ENCODE measurements around the gene LNX1. TPM values are rescaled to one million over a fixed set of nuclear protein-coding genes. Genes with fewer than 3 reads are reported as not detected.

The LNX1 gene
- polyA plus RNA-seq, 3 donors: 0.09 to 0.13 TPM; not detected in 1

DNA sequence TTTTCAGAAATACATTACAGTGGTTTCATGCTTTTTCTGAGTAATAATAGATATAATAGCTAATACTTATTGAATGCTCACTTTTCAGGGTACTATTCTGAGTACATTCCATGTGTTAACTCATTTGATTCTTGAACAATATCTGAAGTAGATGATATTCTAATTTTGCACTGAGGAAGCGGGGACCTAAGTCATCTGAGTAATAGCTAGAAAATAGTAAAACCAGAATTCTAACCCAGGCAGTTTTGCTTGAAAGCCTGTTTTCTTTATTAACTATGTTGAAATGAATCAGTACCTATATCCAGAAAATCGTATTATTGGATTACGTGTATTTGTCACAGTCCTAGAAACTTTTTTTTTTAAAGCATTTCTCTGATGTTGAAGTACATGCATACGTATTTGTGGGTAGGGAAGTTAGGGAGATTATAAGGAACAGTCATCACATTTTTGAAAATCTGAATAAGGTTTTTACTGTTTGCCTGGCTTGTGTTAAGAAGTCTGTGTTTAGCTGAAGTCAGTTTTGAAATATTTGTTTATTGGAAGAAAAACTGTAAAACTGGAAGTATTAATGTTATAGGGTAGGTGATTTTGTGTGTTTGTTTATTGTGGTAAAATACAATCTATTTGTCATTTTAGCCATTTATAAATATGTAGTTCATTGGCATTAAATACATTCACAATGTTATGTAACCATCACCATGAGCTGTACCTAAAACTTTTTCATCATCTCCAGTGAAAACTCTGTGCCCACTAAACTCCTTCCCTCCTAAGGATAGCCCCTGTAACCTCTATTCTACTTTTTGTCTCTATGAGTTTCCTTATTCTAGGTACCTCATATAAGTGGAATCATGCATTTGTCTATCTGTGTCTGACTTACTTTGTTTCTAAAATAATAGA is 158.5 kb downstream of the LNX1 start:
- H2AFZ ChIP-seq (ENCODE audit: insufficient read depth, low read depth, low read length, poor library complexity, severe bottlenecking): no peak overlapping the region
- no peaks in the 10 kb centered on the region for H3K4me1 Mint-ChIP-seq
- H3K4me3 ChIP-seq (replicated peaks in 1 of 3; ENCODE audit: low read depth in 2 of 3, low read length in 3 of 3): no peak overlapping the region
- TF ChIP-seq, protein P1, sequence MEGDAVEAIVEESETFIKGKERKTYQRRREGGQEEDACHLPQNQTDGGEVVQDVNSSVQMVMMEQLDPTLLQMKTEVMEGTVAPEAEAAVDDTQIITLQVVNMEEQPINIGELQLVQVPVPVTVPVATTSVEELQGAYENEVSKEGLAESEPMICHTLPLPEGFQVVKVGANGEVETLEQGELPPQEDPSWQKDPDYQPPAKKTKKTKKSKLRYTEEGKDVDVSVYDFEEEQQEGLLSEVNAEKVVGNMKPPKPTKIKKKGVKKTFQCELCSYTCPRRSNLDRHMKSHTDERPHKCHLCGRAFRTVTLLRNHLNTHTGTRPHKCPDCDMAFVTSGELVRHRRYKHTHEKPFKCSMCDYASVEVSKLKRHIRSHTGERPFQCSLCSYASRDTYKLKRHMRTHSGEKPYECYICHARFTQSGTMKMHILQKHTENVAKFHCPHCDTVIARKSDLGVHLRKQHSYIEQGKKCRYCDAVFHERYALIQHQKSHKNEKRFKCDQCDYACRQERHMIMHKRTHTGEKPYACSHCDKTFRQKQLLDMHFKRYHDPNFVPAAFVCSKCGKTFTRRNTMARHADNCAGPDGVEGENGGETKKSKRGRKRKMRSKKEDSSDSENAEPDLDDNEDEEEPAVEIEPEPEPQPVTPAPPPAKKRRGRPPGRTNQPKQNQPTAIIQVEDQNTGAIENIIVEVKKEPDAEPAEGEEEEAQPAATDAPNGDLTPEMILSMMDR (IDR thresholded peaks at IDR 0.05): no peak
- DNase-seq: no peak
- no peaks in the 10 kb centered on the region for H3K9me3 ChIP-seq (replicated peaks in 1 of 2; ENCODE audit: control insufficient read depth in 1 of 2, insufficient read depth in 1 of 2, low read length in 2 of 2)
- H3K27me3 Mint-ChIP-seq (ENCODE audit: low read depth in 3 of 3): peaks cover 0 to 2% (median 0%) of the 10 kb centered on the region in 3 donors
- no peak overlapping the region for H3K27ac ChIP-seq (ENCODE audit: low read depth in 1 of 2, low read length in 2 of 2)
- H3K27ac Mint-ChIP-seq: no peak overlapping the region
- no peak overlapping the region for H3K4me3 Mint-ChIP-seq
- H3K27me3 ChIP-seq (ENCODE audit: control insufficient read depth in 2 of 2, insufficient read depth in 2 of 2, low read length in 2 of 2): no peaks in the 10 kb centered on the region
- H3K4me1 ChIP-seq (ENCODE audit: control insufficient read depth in 1 of 2, insufficient read depth in 2 of 2, low read length in 2 of 2): no peaks in the 10 kb centered on the region
- intact Hi-C loops (cut with micrococcal nuclease): no loop called here
- no peaks in the 10 kb centered on the region for H4K20me1 ChIP-seq (ENCODE audit: insufficient read depth, low read length)
- H3K9ac ChIP-seq (ENCODE audit: insufficient read depth, low read length, poor library complexity, severe bottlenecking): no peak overlapping the region
- no peaks in the 10 kb centered on the region for H3K9me3 Mint-ChIP-seq
- H3K4me2 ChIP-seq (replicated peaks; ENCODE audit: extremely low read depth, low read length, poor library complexity, severe bottlenecking): no peak overlapping the region
- peaks cover 64 to 78% of the 10 kb centered on the region in 2 donors for H3K36me3 Mint-ChIP-seq
- no peaks in the 10 kb centered on the region for H3K79me2 ChIP-seq (ENCODE audit: insufficient read depth, low read length)
- peaks cover 40 to 99% of the 10 kb centered on the region in 2 donors for H3K36me3 ChIP-seq (replicated peaks in 1 of 2; ENCODE audit: control insufficient read depth in 1 of 2, insufficient read depth in 2 of 2, low read length in 2 of 2)
- 89% methylated on average over 1 of the region's 4 CpGs for WGBS (ENCODE audit: insufficient coverage)

DNA sequence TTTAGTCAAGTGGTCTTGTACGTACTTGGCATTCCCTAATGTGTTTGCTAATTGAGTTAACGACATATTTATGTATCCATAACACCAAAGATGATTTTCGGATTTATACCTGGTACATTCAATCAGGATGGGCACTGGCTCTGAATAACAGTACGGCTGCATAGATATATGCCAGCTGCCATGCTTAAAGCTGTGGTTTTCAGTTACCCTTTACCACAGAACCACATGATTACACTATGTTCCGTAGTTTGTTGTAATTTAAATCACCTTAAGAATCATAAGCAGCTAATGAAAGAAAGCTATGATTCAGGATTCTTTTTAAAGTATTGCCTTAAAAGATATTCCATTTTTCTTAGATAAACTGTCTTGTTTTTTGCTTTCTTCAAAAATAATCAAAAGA is 160.2 kb downstream of the LNX1 start:
- H3K4me3 ChIP-seq (replicated peaks in 1 of 3; ENCODE audit: low read depth in 2 of 3, low read length in 3 of 3): no peak overlapping the region
- intact Hi-C loops (cut with micrococcal nuclease): no loop called here
- no peak overlapping the region for H3K9ac ChIP-seq (ENCODE audit: insufficient read depth, low read length, poor library complexity, severe bottlenecking)
- WGBS (ENCODE audit: insufficient coverage): 54% methylated on average over 3 of the region's 5 CpGs
- H3K9me3 Mint-ChIP-seq: no peaks in the 10 kb centered on the region
- TF ChIP-seq, protein P1 (IDR thresholded peaks at IDR 0.05): no peak
- H3K36me3 ChIP-seq (replicated peaks in 1 of 2; ENCODE audit: control insufficient read depth in 1 of 2, insufficient read depth in 2 of 2, low read length in 2 of 2): peaks cover 52 to 100% of the 10 kb centered on the region in 2 donors
- H3K4me3 Mint-ChIP-seq: no peak overlapping the region
- peaks cover 0 to 2% (median 0%) of the 10 kb centered on the region in 3 donors for H3K27me3 Mint-ChIP-seq (ENCODE audit: low read depth in 3 of 3)
- no peaks in the 10 kb centered on the region for H3K9me3 ChIP-seq (replicated peaks in 1 of 2; ENCODE audit: control insufficient read depth in 1 of 2, insufficient read depth in 1 of 2, low read length in 2 of 2)
- no peak overlapping the region for H3K4me2 ChIP-seq (replicated peaks; ENCODE audit: extremely low read depth, low read length, poor library complexity, severe bottlenecking)
- H3K27me3 ChIP-seq (ENCODE audit: control insufficient read depth in 2 of 2, insufficient read depth in 2 of 2, low read length in 2 of 2): no peaks in the 10 kb centered on the region
- peaks cover 60 to 83% of the 10 kb centered on the region in 2 donors for H3K36me3 Mint-ChIP-seq
- no peak overlapping the region for H2AFZ ChIP-seq (ENCODE audit: insufficient read depth, low read depth, low read length, poor library complexity, severe bottlenecking)
- H3K27ac ChIP-seq (ENCODE audit: low read depth in 1 of 2, low read length in 2 of 2): no peak overlapping the region
- H4K20me1 ChIP-seq (ENCODE audit: insufficient read depth, low read length): no peaks in the 10 kb centered on the region
- no peak overlapping the region for H3K27ac Mint-ChIP-seq
- no peaks in the 10 kb centered on the region for H3K4me1 Mint-ChIP-seq
- no peak for DNase-seq
- H3K4me1 ChIP-seq (ENCODE audit: control insufficient read depth in 1 of 2, insufficient read depth in 2 of 2, low read length in 2 of 2): no peaks in the 10 kb centered on the region
- H3K79me2 ChIP-seq (ENCODE audit: insufficient read depth, low read length): no peaks in the 10 kb centered on the region

Measured in CD14-positive monocyte (primary cell).